Cardiac septum (tissue), 1 donor: Measurements from ENCODE around the gene TLR9. TPM values are rescaled to one million over a fixed set of nuclear protein-coding genes. Genes with fewer than 3 reads are reported as not detected.

Experiments used
- DNase-seq: peaks from one replicate; pipeline ENCODE4 v3.0.0-alpha.2; 2020; ENCODE audit warnings: low spot score
- intact Hi-C: fragments of 100-400 bp; cut with DNase I; formaldehyde crosslinking; loops from one replicate; pipeline ENCODE4 v1.14.0; 2022
- total RNA-seq: library from RNA; stranded (reverse); fragmentation: NEBNext Ultra II Directional; extraction: Animal tissue kit (Norgen Biotek cat#: 25700); gene quantifications from one replicate; pipeline ENCODE4 v1.2.1, GENCODE V29; 2021
- donor health status: DM: no; HTN: no; CAD: no.

TLR9 gene
- total RNA-seq, 1 donor from 2014 or later = 0.16 TPM

GRCh38 chr3:52220380-52221026 is 4.9 kb downstream of the TLR9 start:
- intact Hi-C loops = no loop called here
- peak; percentile 94 for DNase-seq

- DNase-seq = no peak
- intact Hi-C loops = loop anchor here (10.0 kb wide), 1 partner anchor 214 kb away; no protein-coding TSS in a partner anchor
Observed at GRCh38 chr3:52218937-52219650, 6.4 kb downstream of the TLR9 start.

- intact Hi-C loops = loop anchor here (10.0 kb wide), 1 partner anchor 214 kb away; no protein-coding TSS in a partner anchor
- DNase-seq = no peak
Observed at GRCh38 chr3:52218454-52218853, 7.0 kb downstream of the TLR9 start.

GRCh38 chr3:52218026-52218425 is 7.4 kb downstream of the TLR9 start:
- intact Hi-C loops = loop anchor here (10.0 kb wide), 1 partner anchor 213 kb away; no protein-coding TSS in a partner anchor
- no peak for DNase-seq

- no peak for DNase-seq
- intact Hi-C loops = loop anchor here (10.0 kb wide), 1 partner anchor 213 kb away; no protein-coding TSS in a partner anchor
Observed at GRCh38 chr3:52217409-52217805, 8.0 kb downstream of the TLR9 start.

GRCh38 chr3:52216585-52217408 is 8.6 kb downstream of the TLR9 start:
- intact Hi-C loops = loop anchor here (10.0 kb wide), 1 partner anchor 212 kb away; no protein-coding TSS in a partner anchor
- DNase-seq = no peak

GRCh38 chr3:52215351-52215750 is 10.1 kb downstream of the TLR9 start:
- intact Hi-C loops = loop anchor here (10.0 kb wide), 1 partner anchor 211 kb away; no protein-coding TSS in a partner anchor

GRCh38 chr3:52213901-52214300 is 11.5 kb downstream of the TLR9 start:
- no peak for DNase-seq
- intact Hi-C loops = loop anchor here (10.0 kb wide), 1 partner anchor 209 kb away; no protein-coding TSS in a partner anchor

More at GRCh38 chr3:52215351-52215750, 10.1 kb downstream of the TLR9 start:
- DNase-seq = no peak

- DNase-seq = no peak
- intact Hi-C loops = loop anchor here (10.0 kb wide), 1 partner anchor 208 kb away; no protein-coding TSS in a partner anchor
Observed at GRCh38 chr3:52213005-52213404, 12.4 kb downstream of the TLR9 start.

- intact Hi-C loops = loop anchor here (10.0 kb wide), 1 partner anchor 207 kb away; no protein-coding TSS in a partner anchor
- no peak for DNase-seq
Observed at GRCh38 chr3:52211268-52211891, 14.1 kb downstream of the TLR9 start.

- no peak for DNase-seq
- intact Hi-C loops = loop anchor here (10.0 kb wide), 1 partner anchor 206 kb away; no protein-coding TSS in a partner anchor
Observed at GRCh38 chr3:52210550-52211046, 14.8 kb downstream of the TLR9 start.

- no peak for DNase-seq
- intact Hi-C loops = loop anchor here (10.0 kb wide), 1 partner anchor 205 kb away; no protein-coding TSS in a partner anchor
Observed at GRCh38 chr3:52210037-52210436, 15.4 kb downstream of the TLR9 start.

- intact Hi-C loops = no loop called here
- no peak for DNase-seq
Observed at GRCh38 chr3:52208556-52208955, 16.9 kb downstream of the TLR9 start.

- intact Hi-C loops = no loop called here
- DNase-seq = no peak
Observed at GRCh38 chr3:52205727-52206372, 19.6 kb downstream of the TLR9 start.

GRCh38 chr3:52204337-52205073 is 20.9 kb downstream of the TLR9 start:
- DNase-seq = no peak
- intact Hi-C loops = no loop called here

GRCh38 chr3:52203701-52204100 is 21.7 kb downstream of the TLR9 start:
- intact Hi-C loops = no loop called here
- DNase-seq = no peak

- intact Hi-C loops = no loop called here
- DNase-seq = no peak
Observed at GRCh38 chr3:52202384-52203077, 22.9 kb downstream of the TLR9 start.
